Astrocyte (in vitro differentiated cells and primary cell): ENCODE results near the gene OR2C3. TPM values are rescaled to one million over a fixed set of nuclear protein-coding genes. Genes with fewer than 3 reads are reported as not detected.
"Not testable (repeated sequence)": the region's sequence is repeated elsewhere in the genome, so short reads cannot be mapped to it uniquely, and the experiment has no call there.

Experiments
- DNase-seq: peaks from one replicate; pipeline ENCODE4 v3.0.0-alpha.2; 2010; ENCODE audit warnings: low read depth
- FAIRE-seq: peaks from 2 replicates; lab custom pipeline; 2011; peaks lifted over from hg19 to GRCh38; lab: Jason Lieb, UNC
- H2AFZ ChIP-seq: 2 replicates; pipeline ENCODE4 v1.6.0; 2012; ENCODE audit warnings: low read depth, low read length, inconsistent platforms
- H3K27ac ChIP-seq: 2 replicates; pipeline ENCODE4 v1.5.1; 2011; ENCODE audit warnings: low read depth, low read length, inconsistent platforms
- H3K27me3 ChIP-seq: 2 replicates; pipeline ENCODE4 v1.6.0; 2011; ENCODE audit warnings: low read length, inconsistent platforms; ENCODE audit not compliant: insufficient read depth
- H3K36me3 ChIP-seq: 2 replicates; pipeline ENCODE4 v1.5.1; 2011; ENCODE audit warnings: low read length, inconsistent platforms; ENCODE audit not compliant: insufficient read depth
- H3K4me1 ChIP-seq: 2 replicates; pipeline ENCODE4 v1.5.1; 2011; ENCODE audit warnings: low read length, inconsistent platforms; ENCODE audit not compliant: insufficient read depth
- H3K4me2 ChIP-seq: 2 replicates; pipeline ENCODE4 v1.6.0; 2012; ENCODE audit warnings: low read length, inconsistent platforms
- H3K4me3 ChIP-seq: 2 replicates; pipeline ENCODE4 v1.5.1; 2011; ENCODE audit warnings: low read depth, mild to moderate bottlenecking, low read length, inconsistent platforms; ENCODE audit not compliant: insufficient read depth
- H3K79me2 ChIP-seq: 2 replicates; pipeline ENCODE4 v1.6.0; 2012; ENCODE audit warnings: mild to moderate bottlenecking, low read length, inconsistent platforms; ENCODE audit not compliant: insufficient read depth
- H3K9ac ChIP-seq: 2 replicates; pipeline ENCODE4 v1.6.0; 2012; ENCODE audit warnings: mild to moderate bottlenecking, low read length, inconsistent platforms
- H3K9me3 ChIP-seq: 2 replicates; pipeline ENCODE4 v1.5.1; 2012; ENCODE audit warnings: low read depth, mild to moderate bottlenecking, low read length, inconsistent platforms; ENCODE audit not compliant: insufficient read depth
- H4K20me1 ChIP-seq: 2 replicates; pipeline ENCODE4 v1.6.0; 2012; ENCODE audit warnings: low read length, inconsistent platforms; ENCODE audit not compliant: insufficient read depth
- H3K27ac Mint-ChIP-seq: one replicate; pipeline ENCODE4 v1.8.0; 2021; ENCODE audit warnings: mild to moderate bottlenecking, mixed read lengths; ENCODE audit not compliant: unreplicated experiment
- H3K27me3 Mint-ChIP-seq: one replicate; pipeline ENCODE4 v1.8.0; 2021; ENCODE audit warnings: low read depth, mixed read lengths; ENCODE audit not compliant: unreplicated experiment
- H3K36me3 Mint-ChIP-seq: one replicate; pipeline ENCODE4 v1.8.0; 2021; ENCODE audit warnings: low read depth, mixed read lengths; ENCODE audit not compliant: unreplicated experiment
- H3K4me1 Mint-ChIP-seq: one replicate; pipeline ENCODE4 v1.8.0; 2021; ENCODE audit warnings: low read depth, mixed read lengths; ENCODE audit not compliant: unreplicated experiment
- H3K4me3 Mint-ChIP-seq: one replicate; pipeline ENCODE4 v1.8.0; 2021; ENCODE audit warnings: mild to moderate bottlenecking, moderate library complexity, mixed read lengths; ENCODE audit not compliant: unreplicated experiment
- H3K9me3 Mint-ChIP-seq: one replicate; pipeline ENCODE4 v1.8.0; 2021; ENCODE audit warnings: mild to moderate bottlenecking, mixed read lengths; ENCODE audit not compliant: unreplicated experiment
- CTCF ChIP-seq: IDR thresholded peaks from 2 replicates; pipeline ENCODE4 v1.5.1; 2011; ENCODE audit warnings: low read depth, mild to moderate bottlenecking, inconsistent platforms, low read length, moderate library complexity; ENCODE audit not compliant: insufficient read depth
- EZH2 ChIP-seq: IDR thresholded peaks from 2 replicates; pipeline ENCODE4 v1.6.1; 2012; ENCODE audit warnings: mild to moderate bottlenecking, low read length, inconsistent platforms; ENCODE audit not compliant: insufficient read depth
- total RNA-seq: library from RNA; stranded (reverse); gene quantifications from 2 replicates; pipeline ENCODE4 v1.2.1, GENCODE V29; 2021

OR2C3 gene
- total RNA-seq, 1 donor from 2014 or later, result not detected

- Histone ChIP-seq H2AFZ (no peak overlapping the region), H4K20me1 (no peaks in the 10 kb centered on the region), H3K27me3 (no peaks in the 10 kb centered on the region), H3K4me2 (no peak overlapping the region), H3K9me3 (peaks cover 16% of the 10 kb centered on the region), H3K27ac (no peak overlapping the region), H3K36me3 (no peaks in the 10 kb centered on the region), H3K79me2 (no peaks in the 10 kb centered on the region), H3K4me3 (no peak overlapping the region), H3K9ac (no peak overlapping the region), H3K4me1 (no peaks in the 10 kb centered on the region)
- no peak for TF ChIP-seq CTCF
- no peak for TF ChIP-seq EZH2
- H3K4me1 Mint-ChIP-seq, result peaks cover 11% of the 10 kb centered on the region
- peaks cover 1% of the 10 kb centered on the region for H3K9me3 Mint-ChIP-seq
- DNase-seq (no peak), FAIRE-seq (no peak)
- H3K27me3 Mint-ChIP-seq, result peaks cover 4% of the 10 kb centered on the region
- no peaks in the 10 kb centered on the region for H3K36me3 Mint-ChIP-seq
- H3K4me3 Mint-ChIP-seq, result no peak overlapping the region
- H3K27ac Mint-ChIP-seq, result no peak overlapping the region
Observed at GRCh38 chr1:247530785-247531184, 5.5 kb downstream of the OR2C3 start.

GRCh38 chr1:247529771-247530355 lies 6.4 kb downstream of the OR2C3 start:
- TF ChIP-seq EZH2, result no peak
- TF ChIP-seq CTCF, result no peak
- DNase-seq (no peak), FAIRE-seq (no peak)
- peaks cover 1% of the 10 kb centered on the region for H3K9me3 Mint-ChIP-seq
- Histone ChIP-seq H2AFZ (no peak overlapping the region), H3K4me3 (no peak overlapping the region), H3K4me2 (no peak overlapping the region), H3K27me3 (no peaks in the 10 kb centered on the region), H3K9ac (no peak overlapping the region), H3K4me1 (no peaks in the 10 kb centered on the region), H3K27ac (no peak overlapping the region), H3K36me3 (no peaks in the 10 kb centered on the region), H4K20me1 (no peaks in the 10 kb centered on the region), H3K9me3 (peaks cover 16% of the 10 kb centered on the region), H3K79me2 (no peaks in the 10 kb centered on the region)
- H3K36me3 Mint-ChIP-seq, result no peaks in the 10 kb centered on the region
- peaks cover 6% of the 10 kb centered on the region for H3K27me3 Mint-ChIP-seq
- no peak overlapping the region for H3K27ac Mint-ChIP-seq
- H3K4me1 Mint-ChIP-seq, result peaks cover 2% of the 10 kb centered on the region
- no peak overlapping the region for H3K4me3 Mint-ChIP-seq

- Histone ChIP-seq H3K4me1 (no peaks in the 10 kb centered on the region), H2AFZ (no peak overlapping the region), H3K36me3 (no peaks in the 10 kb centered on the region), H3K79me2 (no peaks in the 10 kb centered on the region), H3K9me3 (peaks cover 20% of the 10 kb centered on the region), H3K27me3 (no peaks in the 10 kb centered on the region), H3K27ac (no peak overlapping the region), H3K9ac (no peak overlapping the region), H3K4me3 (no peak overlapping the region), H4K20me1 (no peaks in the 10 kb centered on the region), H3K4me2 (no peak overlapping the region)
- Mint-ChIP-seq H3K27ac (no peak overlapping the region), H3K27me3 (peaks cover 6% of the 10 kb centered on the region), H3K4me1 (no peaks in the 10 kb centered on the region), H3K36me3 (no peaks in the 10 kb centered on the region), H3K9me3 (peaks cover 1% of the 10 kb centered on the region), H3K4me3 (no peak overlapping the region)
- TF ChIP-seq EZH2, result no peak
- TF ChIP-seq CTCF, result no peak
- FAIRE-seq (no peak), DNase-seq (no peak)
Observed at GRCh38 chr1:247528812-247529474, 7.3 kb downstream of the OR2C3 start.

- not testable (repeated sequence) for DNase-seq, H4K20me1 ChIP-seq, H3K4me3 ChIP-seq, H3K36me3 Mint-ChIP-seq, H3K9me3 Mint-ChIP-seq, H3K27me3 ChIP-seq, H3K27ac Mint-ChIP-seq, H3K27me3 Mint-ChIP-seq, FAIRE-seq, H3K36me3 ChIP-seq, H3K4me1 Mint-ChIP-seq, H3K79me2 ChIP-seq, H3K4me1 ChIP-seq, H3K9ac ChIP-seq, H3K4me3 Mint-ChIP-seq, H3K4me2 ChIP-seq, H3K27ac ChIP-seq, H2AFZ ChIP-seq
- peaks cover 13% of the 10 kb centered on the region for H3K9me3 ChIP-seq
Observed at GRCh38 chr1:247521886-247522285, 14.4 kb downstream of the OR2C3 start.
